GM13976 (cell line): Measurements from ENCODE around the gene COPB2.

ENCODE experiments used
- DNase-seq: peaks from one replicate; pipeline ENCODE4 v3.0.0; 2012; ENCODE audit warnings: low spot score
- in situ Hi-C: fragments of 300-500 bp; cut with MboI; formaldehyde crosslinking; loops from one replicate; pipeline ENCODE4 v1.12.0; 2022; ENCODE audit warnings: low sequenced_read_pairs, mixed read lengths, inconsistent platforms; ENCODE audit not compliant: unreplicated experiment
- TF ChIP-seq, protein P1 (sequence below): IDR thresholded peaks from 2 replicates; pipeline ENCODE4 v1.5.1; 2012; ENCODE audit warnings: borderline replicate concordance, mild to moderate bottlenecking; ENCODE audit not compliant: insufficient read depth; ENCODE audit errors: extremely low read depth, missing control alignments, control extremely low read depth

The COPB2 gene

DNA sequence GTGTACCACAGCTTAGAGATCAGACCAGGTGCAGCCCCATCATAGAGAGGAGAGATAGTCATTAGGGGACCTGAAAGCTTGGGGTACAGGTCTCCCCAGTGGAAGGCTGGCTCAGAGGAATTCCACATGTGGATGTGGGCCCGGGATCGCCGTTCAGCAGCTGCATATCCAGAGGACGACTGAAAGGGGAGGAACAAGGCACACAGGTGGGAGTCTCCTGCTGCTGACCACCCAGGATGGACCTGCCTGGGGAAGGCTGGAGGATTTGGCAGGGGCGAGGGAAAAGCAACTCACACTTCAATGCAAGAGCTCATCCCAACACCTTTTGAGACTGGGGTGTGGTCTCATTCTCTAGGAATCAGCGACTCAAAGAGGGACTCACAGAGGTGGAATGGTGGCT is 70.6 kb downstream of the COPB2 start:
- in situ Hi-C loops = loop anchor here (10.0 kb wide), 1 partner anchor 384 kb away; no protein-coding TSS in a partner anchor
- TF ChIP-seq, protein P1, sequence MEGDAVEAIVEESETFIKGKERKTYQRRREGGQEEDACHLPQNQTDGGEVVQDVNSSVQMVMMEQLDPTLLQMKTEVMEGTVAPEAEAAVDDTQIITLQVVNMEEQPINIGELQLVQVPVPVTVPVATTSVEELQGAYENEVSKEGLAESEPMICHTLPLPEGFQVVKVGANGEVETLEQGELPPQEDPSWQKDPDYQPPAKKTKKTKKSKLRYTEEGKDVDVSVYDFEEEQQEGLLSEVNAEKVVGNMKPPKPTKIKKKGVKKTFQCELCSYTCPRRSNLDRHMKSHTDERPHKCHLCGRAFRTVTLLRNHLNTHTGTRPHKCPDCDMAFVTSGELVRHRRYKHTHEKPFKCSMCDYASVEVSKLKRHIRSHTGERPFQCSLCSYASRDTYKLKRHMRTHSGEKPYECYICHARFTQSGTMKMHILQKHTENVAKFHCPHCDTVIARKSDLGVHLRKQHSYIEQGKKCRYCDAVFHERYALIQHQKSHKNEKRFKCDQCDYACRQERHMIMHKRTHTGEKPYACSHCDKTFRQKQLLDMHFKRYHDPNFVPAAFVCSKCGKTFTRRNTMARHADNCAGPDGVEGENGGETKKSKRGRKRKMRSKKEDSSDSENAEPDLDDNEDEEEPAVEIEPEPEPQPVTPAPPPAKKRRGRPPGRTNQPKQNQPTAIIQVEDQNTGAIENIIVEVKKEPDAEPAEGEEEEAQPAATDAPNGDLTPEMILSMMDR = no peak
- no peak for DNase-seq

DNA sequence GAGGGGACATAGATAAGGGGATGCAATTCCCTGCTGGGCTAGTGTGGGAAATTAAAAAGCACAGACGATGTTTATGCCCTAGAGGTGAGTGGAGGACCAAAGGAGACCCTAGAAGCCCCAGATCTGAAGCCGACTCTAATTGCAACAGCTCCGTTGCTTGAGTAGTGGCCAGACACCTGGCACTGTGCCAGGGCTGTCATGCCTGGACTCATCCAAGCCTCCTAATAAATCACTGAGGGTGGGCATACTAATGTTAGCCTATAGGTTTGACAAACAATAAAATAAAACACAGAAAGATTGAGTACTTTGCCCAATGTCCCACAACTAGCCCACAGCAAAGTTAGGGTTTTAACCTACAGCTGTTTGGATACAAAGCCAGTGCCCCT is 71.0 kb downstream of the COPB2 start:
- TF ChIP-seq, protein P1 = no peak
- in situ Hi-C loops = loop anchor here (10.0 kb wide), 1 partner anchor 384 kb away; no protein-coding TSS in a partner anchor
- no peak for DNase-seq

GRCh38 chr3:139317660-139318430 is 71.6 kb downstream of the COPB2 start:
- in situ Hi-C loops = loop anchor here (10.0 kb wide), 1 partner anchor 383 kb away; no protein-coding TSS in a partner anchor
- TF ChIP-seq, protein P1 = no peak
- no peak for DNase-seq

GRCh38 chr3:139317215-139317614 is 72.2 kb downstream of the COPB2 start:
- TF ChIP-seq, protein P1 = no peak
- in situ Hi-C loops = loop anchor here (10.0 kb wide), 1 partner anchor 382 kb away; no protein-coding TSS in a partner anchor
- DNase-seq = no peak

DNA sequence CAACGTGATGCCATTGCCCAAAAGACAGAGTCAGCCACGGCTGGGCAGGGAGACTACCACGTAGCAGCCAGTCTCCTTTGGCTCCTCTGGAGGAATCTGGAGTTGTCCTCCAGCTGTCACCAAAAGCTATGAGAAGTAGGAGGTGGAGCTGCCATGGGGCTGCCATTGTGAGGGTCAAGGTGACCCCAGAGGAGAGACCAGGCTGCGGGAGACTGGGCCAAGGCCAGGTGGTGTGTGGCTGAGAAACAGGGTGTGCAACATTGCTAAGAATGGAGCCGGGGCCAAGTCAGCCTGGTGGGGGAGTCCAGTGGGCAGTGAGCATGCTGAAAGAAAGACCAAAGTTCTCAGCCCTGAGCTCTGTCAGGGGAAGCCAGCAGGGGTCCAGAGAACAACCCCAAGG is 75.5 kb downstream of the COPB2 start:
- TF ChIP-seq, protein P1 = no peak
- no peak for DNase-seq
- in situ Hi-C loops = loop anchor here (10.0 kb wide), 1 partner anchor 379 kb away; no protein-coding TSS in a partner anchor

DNA sequence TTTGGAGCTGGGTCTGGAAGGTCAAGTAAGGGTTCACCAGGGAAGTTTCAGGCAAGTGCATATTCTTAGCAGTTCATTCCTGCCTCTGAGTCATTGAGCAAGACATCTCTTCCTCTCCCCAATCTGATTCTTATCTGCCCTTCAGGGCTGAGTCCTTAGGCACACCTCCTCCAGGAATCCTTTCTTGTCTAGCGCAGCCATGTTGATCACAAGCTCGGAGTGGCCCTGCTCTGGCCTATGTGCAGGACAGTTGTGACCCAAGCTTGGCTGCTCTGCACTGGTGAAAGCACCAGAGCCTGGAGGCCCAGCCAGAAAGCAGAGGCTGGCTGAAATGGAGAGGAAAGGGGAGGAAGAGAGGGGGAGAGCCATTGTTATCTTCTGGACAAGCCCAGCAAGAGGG is 76.5 kb downstream of the COPB2 start:
- DNase-seq = no peak
- TF ChIP-seq, protein P1 = no peak
- in situ Hi-C loops = loop anchor here (10.0 kb wide), 1 partner anchor 378 kb away; no protein-coding TSS in a partner anchor
